ENCODE measurements around the gene MSX1.
A peak's percentile ranks its signal among the peaks of the same experiment; 100 is the strongest.

Gene MSX1

GRCh38 chr4:4876945-4877661, 17.6 kb downstream of the MSX1 start:
- DNase-seq (ENCODE audit: low read depth), result no peak
- TF ChIP-seq CTCF (conservative IDR thresholded peaks at IDR 0.05; ENCODE audit: low read length), result no peak
- H3K4me3 ChIP-seq (ENCODE audit: low read length), result no peak overlapping the region

GRCh38 chr4:4880492-4880891, 21.0 kb downstream of the MSX1 start:
- no peak overlapping the region for H3K4me3 ChIP-seq (ENCODE audit: low read length)
- DNase-seq (ENCODE audit: low read depth), result no peak
- peak; percentile 43 for TF ChIP-seq CTCF (conservative IDR thresholded peaks at IDR 0.05; ENCODE audit: low read length)

DNA sequence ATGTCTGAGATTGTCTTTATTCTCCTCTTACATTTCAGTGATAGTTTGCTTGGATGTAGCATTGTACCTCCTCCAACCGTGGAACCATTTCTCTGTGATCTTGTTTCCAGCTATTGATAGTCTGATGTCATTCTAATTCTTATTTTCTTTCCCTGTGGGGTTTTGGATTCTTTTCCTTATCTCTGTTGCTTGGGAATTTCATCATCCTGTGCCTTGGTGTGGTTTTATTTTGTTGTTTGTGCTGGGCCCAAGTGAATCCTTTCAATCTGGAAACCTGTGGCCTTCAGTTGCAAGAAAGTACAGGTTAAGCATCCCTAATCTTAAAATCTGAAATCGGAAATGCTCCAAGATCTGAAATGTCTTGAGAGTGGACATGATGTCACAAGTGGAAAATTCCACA, 22.0 kb downstream of the MSX1 start:
- H3K4me3 ChIP-seq (ENCODE audit: low read length), result no peak overlapping the region
- no peak for DNase-seq (ENCODE audit: low read depth)
- no peak for TF ChIP-seq CTCF (conservative IDR thresholded peaks at IDR 0.05; ENCODE audit: low read length)

DNA sequence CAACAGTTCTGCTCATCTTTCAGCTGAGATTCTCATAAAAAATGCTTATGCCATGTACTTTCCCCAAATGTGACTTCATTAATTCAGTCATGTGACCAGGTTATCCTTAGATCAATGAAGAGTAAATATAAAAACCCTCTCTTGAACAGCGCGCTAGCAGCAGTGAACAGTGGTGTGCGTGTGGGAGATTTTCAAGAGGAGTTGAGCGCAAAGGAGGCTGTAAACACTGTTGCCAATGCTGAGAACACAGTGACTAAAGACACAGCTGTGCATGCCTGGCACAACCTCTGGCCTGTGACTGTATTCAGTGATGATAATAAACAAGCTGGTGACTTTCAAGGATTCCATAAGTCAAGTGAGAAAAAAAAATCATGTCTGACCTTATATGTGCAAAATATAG, 25.1 kb downstream of the MSX1 start:
- no peak for TF ChIP-seq CTCF (conservative IDR thresholded peaks at IDR 0.05; ENCODE audit: low read length)
- H3K4me3 ChIP-seq (ENCODE audit: low read length), result no peak overlapping the region
- no peak for DNase-seq (ENCODE audit: low read depth)

- no peak for TF ChIP-seq CTCF (conservative IDR thresholded peaks at IDR 0.05; ENCODE audit: low read length)
- DNase-seq (ENCODE audit: low read depth), result no peak
- no peak overlapping the region for H3K4me3 ChIP-seq (ENCODE audit: low read length)
These were observed 28.0 kb downstream of the MSX1 start for GRCh38 chr4:4887426-4887825.

- H3K4me3 ChIP-seq (ENCODE audit: low read length), result no peak overlapping the region
- no peak for DNase-seq (ENCODE audit: low read depth)
- no peak for TF ChIP-seq CTCF (conservative IDR thresholded peaks at IDR 0.05; ENCODE audit: low read length)
These were observed 29.2 kb downstream of the MSX1 start for GRCh38 chr4:4888695-4889094.

GRCh38 chr4:4889781-4890180, 30.3 kb downstream of the MSX1 start:
- no peak overlapping the region for H3K4me3 ChIP-seq (ENCODE audit: low read length)
- no peak for TF ChIP-seq CTCF (conservative IDR thresholded peaks at IDR 0.05; ENCODE audit: low read length)
- DNase-seq (ENCODE audit: low read depth), result no peak

All from AG10803 (cell line).